GM23248 (cell line): ENCODE data around the gene GPR39. TPM values are rescaled to one million over a fixed set of nuclear protein-coding genes. Genes with fewer than 3 reads are reported as not detected.

Source experiments
- DNase-seq: peaks from one replicate; pipeline ENCODE4 v3.0.0-alpha.2; 2015
- H2AFZ ChIP-seq: fragments of 200-600 bp; sonication (generic); 2 replicates; pipeline ENCODE4 v1.6.1; 2016; ENCODE audit warnings: antibody characterized with exemption
- H3F3A ChIP-seq: fragments of 200-600 bp; sonication (generic); 2 replicates; pipeline ENCODE4 v1.6.1; 2016; ENCODE audit warnings: mild to moderate bottlenecking, antibody characterized with exemption, mixed run types; ENCODE audit not compliant: insufficient read depth
- H3K27ac ChIP-seq: fragments of 200-600 bp; sonication (generic); 2 replicates; pipeline ENCODE4 v1.5.1; 2016; ENCODE audit warnings: mild to moderate bottlenecking
- H3K27me3 ChIP-seq: fragments of 200-600 bp; sonication (generic); replicated peaks from 2 replicates; pipeline ENCODE4 v1.6.1; 2016; ENCODE audit warnings: mild to moderate bottlenecking; ENCODE audit not compliant: insufficient read depth
- H3K36me3 ChIP-seq: fragments of 200-600 bp; sonication (generic); 2 replicates; pipeline ENCODE4 v1.6.1; 2016; ENCODE audit warnings: low read depth, mild to moderate bottlenecking
- H3K4me1 ChIP-seq: fragments of 200-600 bp; sonication (generic); 2 replicates; pipeline ENCODE4 v1.6.1; 2016; ENCODE audit warnings: mild to moderate bottlenecking; ENCODE audit not compliant: insufficient read depth
- H3K4me2 ChIP-seq: fragments of 200-600 bp; sonication (generic); one replicate; pipeline ENCODE4 v1.6.1; 2016; ENCODE audit warnings: mild to moderate bottlenecking; ENCODE audit not compliant: unreplicated experiment
- H3K4me3 ChIP-seq: fragments of 200-600 bp; sonication (generic); 2 replicates; pipeline ENCODE4 v1.5.1; 2016; ENCODE audit warnings: mild to moderate bottlenecking
- H3K79me2 ChIP-seq: fragments of 200-600 bp; sonication (generic); 2 replicates; pipeline ENCODE4 v1.6.1; 2016; ENCODE audit warnings: mild to moderate bottlenecking; ENCODE audit not compliant: insufficient read depth
- H3K9ac ChIP-seq: fragments of 200-600 bp; sonication (generic); 2 replicates; pipeline ENCODE4 v1.6.1; 2016; ENCODE audit warnings: mild to moderate bottlenecking
- H3K9me2 ChIP-seq: fragments of 200-600 bp; sonication (generic); 2 replicates; pipeline ENCODE4 v1.6.1; 2016; ENCODE audit warnings: mixed run types, mild to moderate bottlenecking, moderate library complexity; ENCODE audit not compliant: insufficient read depth
- H3K9me3 ChIP-seq: fragments of 200-600 bp; sonication (generic); one replicate; pipeline ENCODE4 v1.6.1; 2017; ENCODE audit warnings: low read depth
- H4K20me1 ChIP-seq: fragments of 200-600 bp; sonication (generic); 2 replicates; pipeline ENCODE4 v1.6.0; 2016; ENCODE audit not compliant: insufficient read depth
- EZH2 ChIP-seq: fragments of 200-600 bp; sonication (generic); IDR thresholded peaks from 2 replicates; pipeline ENCODE4 v1.6.1; 2018; ENCODE audit warnings: antibody characterized with exemption, mild to moderate bottlenecking; ENCODE audit not compliant: insufficient read depth, poor library complexity, severe bottlenecking
- EZH2phosphoT487 ChIP-seq: fragments of 200-600 bp; sonication (generic); IDR thresholded peaks from 2 replicates; pipeline ENCODE4 v1.6.1; 2018; ENCODE audit warnings: antibody characterized with exemption, moderate library complexity, mild to moderate bottlenecking, low read depth; ENCODE audit not compliant: insufficient read depth
- WGBS, 2 experiments: methylation state at CpG; one replicate each; pipeline ENCODE4 v1.1.6; 2015 to 2017; ENCODE audit warnings: low lambda C conversion rate in 2 of 2, low coverage in 1 of 2; ENCODE audit errors: missing lambda C conversion rate in 2 of 2; 5-methylcytosine and 5-hydroxymethylcytosine counted together
- in situ Hi-C: fragments of 300-500 bp; cut with MboI; formaldehyde crosslinking; loops from 2 replicates; pipeline ENCODE4 v1.15.0; 2020
- polyA plus RNA-seq: library from polyadenylated mRNA; unstranded; fragments of >200 nt; fragmentation: Nextera tagmentation; extraction: Ambion mirVana; gene quantifications from 2 replicates; pipeline ENCODE4 v1.2.1, GENCODE V29; 2016
- total RNA-seq: library from RNA; depleted of rRNA; stranded (reverse); fragments of >200 nt; shearing (Covaris generic); gene quantifications from 2 replicates; pipeline ENCODE4 v1.2.3, GENCODE V29; 2014

Gene GPR39
- total and polyA plus RNA-seq, 2 experiments from 2014 or later = 1.6 to 2.6 TPM

GRCh38 chr2:132636346-132636745 is 219.7 kb downstream of the GPR39 start:
- no peaks in the 10 kb centered on the region; the same call in 1 of the 2 replicates for H3K4me1 ChIP-seq
- no peak overlapping the region for H2AFZ ChIP-seq
- in situ Hi-C loops = no loop called here
- H3K27ac ChIP-seq = no peak overlapping the region
- H3K27me3 ChIP-seq = no peaks in the 10 kb centered on the region
- TF ChIP-seq EZH2 (no peak), EZH2phosphoT487 (no peak)
- H3K4me2 ChIP-seq = no peak overlapping the region
- H3K9me3 ChIP-seq = no peaks in the 10 kb centered on the region
- no peaks in the 10 kb centered on the region for H3K79me2 ChIP-seq
- DNase-seq = no peak
- H3F3A ChIP-seq = no peaks in the 10 kb centered on the region
- no peak overlapping the region for H3K4me3 ChIP-seq
- WGBS, 2 experiments = 33 to 42% methylated on average over 1 of the region's 1 CpG
- H3K36me3 ChIP-seq = no peaks in the 10 kb centered on the region
- no peak overlapping the region for H3K9ac ChIP-seq
- H4K20me1 ChIP-seq = no peaks in the 10 kb centered on the region
- H3K9me2 ChIP-seq = no peaks in the 10 kb centered on the region

DNA sequence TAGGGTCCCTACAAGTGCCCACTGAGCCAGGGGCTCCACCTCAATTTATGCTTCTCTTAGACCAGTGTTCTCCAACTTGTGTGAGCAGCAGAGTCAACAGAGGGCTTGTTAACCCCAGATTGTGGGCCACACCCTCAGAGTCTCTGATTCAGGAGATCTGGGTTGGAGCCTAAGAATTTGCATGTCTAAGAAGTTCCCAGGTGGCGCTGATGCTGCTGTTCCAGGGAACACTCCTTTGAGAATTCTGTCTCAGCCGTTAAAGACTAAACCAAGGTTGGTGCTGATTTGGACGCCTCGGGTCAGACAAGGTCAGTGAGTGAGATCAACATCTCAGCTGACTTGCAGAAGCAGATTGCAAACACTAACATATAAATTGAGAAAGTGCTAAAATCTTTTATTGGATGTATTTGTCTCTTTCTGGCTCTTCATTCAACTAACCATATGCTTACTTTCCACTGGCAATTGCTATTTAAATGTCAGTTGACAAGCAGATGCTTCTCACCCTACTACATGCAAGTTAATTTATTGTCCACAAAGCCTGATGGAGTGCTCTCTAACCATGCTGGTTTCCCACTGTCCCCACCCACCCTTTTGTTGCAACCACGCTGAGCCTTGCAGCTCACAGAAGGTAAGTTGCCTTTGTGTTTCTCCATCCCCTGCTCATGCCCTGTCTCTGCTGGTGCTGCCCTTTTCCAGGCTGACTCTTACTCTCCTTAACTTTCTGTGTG is 221.9 kb downstream of the GPR39 start:
- H3K36me3 ChIP-seq = no peaks in the 10 kb centered on the region
- no peak overlapping the region for H2AFZ ChIP-seq
- H3K9me3 ChIP-seq = no peaks in the 10 kb centered on the region
- H3K27ac ChIP-seq = no peak overlapping the region
- H3K79me2 ChIP-seq = no peaks in the 10 kb centered on the region
- no peak overlapping the region for H3K4me3 ChIP-seq
- no peak overlapping the region for H3K4me2 ChIP-seq
- H3K9me2 ChIP-seq = no peaks in the 10 kb centered on the region
- no peaks in the 10 kb centered on the region for H3F3A ChIP-seq
- in situ Hi-C loops = no loop called here
- no peak for TF ChIP-seq EZH2
- no peak for TF ChIP-seq EZH2phosphoT487
- DNase-seq = no peak
- H3K4me1 ChIP-seq = no peaks in the 10 kb centered on the region
- WGBS, 2 experiments = 82 to 83% methylated on average over 5 of the region's 5 CpGs
- no peaks in the 10 kb centered on the region for H3K27me3 ChIP-seq
- H4K20me1 ChIP-seq = no peaks in the 10 kb centered on the region
- H3K9ac ChIP-seq = no peak overlapping the region

GRCh38 chr2:132640116-132640515 is 223.5 kb downstream of the GPR39 start:
- Histone ChIP-seq H3K4me2 (no peak overlapping the region), H3K4me3 (no peak overlapping the region), H4K20me1 (no peaks in the 10 kb centered on the region), H3K9me3 (no peaks in the 10 kb centered on the region), H3K79me2 (no peaks in the 10 kb centered on the region), H3K27me3 (no peaks in the 10 kb centered on the region), H3K27ac (no peak overlapping the region), H3F3A (no peaks in the 10 kb centered on the region), H3K36me3 (no peaks in the 10 kb centered on the region), H3K9me2 (no peaks in the 10 kb centered on the region), H3K4me1 (no peaks in the 10 kb centered on the region), H2AFZ (no peak overlapping the region), H3K9ac (no peak overlapping the region)
- TF ChIP-seq EZH2phosphoT487 = no peak
- no peak for TF ChIP-seq EZH2
- in situ Hi-C loops = no loop called here
- DNase-seq = no peak

- H3K4me3 ChIP-seq = no peak overlapping the region
These were observed 225.2 kb downstream of the GPR39 start for GRCh38 chr2:132641819-132642218.

DNA sequence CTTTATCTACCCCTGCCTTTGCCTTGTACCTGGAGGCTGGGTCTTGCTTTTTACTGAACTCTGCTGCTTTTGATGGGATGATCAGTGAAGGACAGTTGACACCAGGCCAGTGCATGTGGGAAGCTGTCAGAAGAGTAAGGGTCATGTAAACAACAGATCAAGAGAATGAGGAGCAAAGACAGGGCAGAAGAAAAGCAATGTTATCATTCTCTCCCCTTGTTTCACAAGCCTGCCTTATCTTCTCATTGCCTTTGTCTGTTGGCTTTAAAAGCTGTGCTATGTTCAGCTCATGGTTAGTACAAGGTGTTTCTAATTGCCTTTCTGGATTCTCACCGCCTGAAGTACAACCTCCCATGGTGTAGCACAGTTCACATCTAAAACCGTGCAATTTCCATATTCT is 225.8 kb downstream of the GPR39 start:
- Histone ChIP-seq H2AFZ (no peak overlapping the region), H3K4me3 (no peak overlapping the region), H3F3A (no peaks in the 10 kb centered on the region), H3K4me2 (no peak overlapping the region), H4K20me1 (no peaks in the 10 kb centered on the region), H3K79me2 (no peaks in the 10 kb centered on the region), H3K9me2 (no peaks in the 10 kb centered on the region), H3K27ac (no peak overlapping the region), H3K4me1 (no peaks in the 10 kb centered on the region), H3K9me3 (no peaks in the 10 kb centered on the region), H3K27me3 (no peaks in the 10 kb centered on the region), H3K9ac (no peak overlapping the region), H3K36me3 (no peaks in the 10 kb centered on the region)
- no peak for DNase-seq
- TF ChIP-seq EZH2phosphoT487 (no peak), EZH2 (no peak)
- WGBS, 2 experiments = 36 to 52% methylated on average over 2 of the region's 2 CpGs
- in situ Hi-C loops = no loop called here

More at GRCh38 chr2:132641819-132642218, 225.2 kb downstream of the GPR39 start:
- H3K9me2 ChIP-seq = no peaks in the 10 kb centered on the region
- H3K27ac ChIP-seq = no peak overlapping the region
- DNase-seq = no peak
- H3K27me3 ChIP-seq = no peaks in the 10 kb centered on the region
- TF ChIP-seq EZH2phosphoT487 = no peak
- TF ChIP-seq EZH2 = no peak
- no peaks in the 10 kb centered on the region for H3K4me1 ChIP-seq
- in situ Hi-C loops = no loop called here
- no peak overlapping the region for H3K4me2 ChIP-seq
- H2AFZ ChIP-seq = no peak overlapping the region
- no peaks in the 10 kb centered on the region for H3K9me3 ChIP-seq
- H3K9ac ChIP-seq = no peak overlapping the region
- no peaks in the 10 kb centered on the region for H3F3A ChIP-seq
- H3K36me3 ChIP-seq = no peaks in the 10 kb centered on the region
- H3K79me2 ChIP-seq = no peaks in the 10 kb centered on the region
- no peaks in the 10 kb centered on the region for H4K20me1 ChIP-seq
